ENCODE data around the gene CAPN9. TPM values are rescaled to one million over a fixed set of nuclear protein-coding genes. Genes with fewer than 3 reads are reported as not detected.
A peak's percentile ranks its signal among the peaks of the same experiment; 100 is the strongest.

Gene CAPN9
- total and polyA plus RNA-seq, 5 donors = 0.23 to 0.53 (median 0.28) TPM

- DNase-seq (no peak), ATAC-seq (no peak)
- no peaks in the 10 kb centered on the region for H3K27me3 ChIP-seq (ENCODE audit: control insufficient read depth, insufficient read depth)
- H3K4me1 ChIP-seq (ENCODE audit: control insufficient read depth, insufficient read depth, low read length) = no peaks in the 10 kb centered on the region
- H3K27ac ChIP-seq (ENCODE audit: low read length) = no peak overlapping the region
- intact Hi-C loops (cut with DNase I) = loop anchor here in 2 of 4 donors (5.0 to 10.0 kb wide), 2 partner anchors 64 to 411 kb away; partner anchors contain the start of gene C1orf198 (in 1 of the 2)
- 77% methylated on average over 9 of the region's 9 CpGs for WGBS
- H3K4me3 ChIP-seq (ENCODE audit: low read length) = no peak overlapping the region
- no peaks in the 10 kb centered on the region for H3K9me3 ChIP-seq (ENCODE audit: control insufficient read depth, low read length)
Observed at GRCh38 chr1:230800891-230801840, 54.0 kb downstream of the CAPN9 start.

- intact Hi-C loops (cut with DNase I) = loop anchor here in 2 of 4 donors (5.0 to 10.0 kb wide), 2 partner anchors 60 to 408 kb away; partner anchors contain the start of gene C1orf198 (in 1 of the 2)
- DNase-seq (no peak), ATAC-seq (no peak)
- WGBS = 73% methylated on average over 2 of the region's 2 CpGs
- Histone ChIP-seq H3K9me3 (ENCODE audit: control insufficient read depth, low read length) (no peaks in the 10 kb centered on the region), H3K4me1 (ENCODE audit: control insufficient read depth, insufficient read depth, low read length) (peaks cover 9% of the 10 kb centered on the region), H3K4me3 (ENCODE audit: low read length) (no peak overlapping the region), H3K27me3 (ENCODE audit: control insufficient read depth, insufficient read depth) (no peaks in the 10 kb centered on the region), H3K27ac (ENCODE audit: low read length) (no peak overlapping the region)
Observed at GRCh38 chr1:230804396-230804795, 57.2 kb downstream of the CAPN9 start.

GRCh38 chr1:230806552-230806951 lies 59.4 kb downstream of the CAPN9 start:
- peak overlapping the region; percentile 16 for H3K27ac ChIP-seq (ENCODE audit: low read length)
- H3K4me1 ChIP-seq (ENCODE audit: control insufficient read depth, insufficient read depth, low read length) = peaks cover 12% of the 10 kb centered on the region
- WGBS = 48% methylated on average over 2 of the region's 2 CpGs
- intact Hi-C loops (cut with DNase I) = loop anchor here in 1 of 4 donors (10.0 kb wide), 1 partner anchor 58 kb away; the partner anchor contains the start of gene C1orf198
- no peak overlapping the region for H3K4me3 ChIP-seq (ENCODE audit: low read length)
- DNase-seq = no peak
- H3K9me3 ChIP-seq (ENCODE audit: control insufficient read depth, low read length) = no peaks in the 10 kb centered on the region
- no peaks in the 10 kb centered on the region for H3K27me3 ChIP-seq (ENCODE audit: control insufficient read depth, insufficient read depth)
- ATAC-seq = no peak

- Histone ChIP-seq H3K4me3 (ENCODE audit: low read length) (no peak overlapping the region), H3K27ac (ENCODE audit: low read length) (peak overlapping the region; percentile 75), H3K27me3 (ENCODE audit: control insufficient read depth, insufficient read depth) (no peaks in the 10 kb centered on the region), H3K4me1 (ENCODE audit: control insufficient read depth, insufficient read depth, low read length) (peaks cover 12% of the 10 kb centered on the region), H3K9me3 (ENCODE audit: control insufficient read depth, low read length) (no peaks in the 10 kb centered on the region)
- WGBS = 69% methylated on average over 5 of the region's 5 CpGs
- peak; percentile 93 to 94 for ATAC-seq
- intact Hi-C loops (cut with DNase I) = loop anchor here in 1 of 4 donors (10.0 kb wide), 1 partner anchor 58 kb away; the partner anchor contains the start of gene C1orf198
- DNase-seq = peak; percentile 69 to 80 (median 79)
Observed at GRCh38 chr1:230807029-230807428, 59.8 kb downstream of the CAPN9 start.

- ATAC-seq (peak; percentile 17 to 27), DNase-seq (no peak)
- H3K4me1 ChIP-seq (ENCODE audit: control insufficient read depth, insufficient read depth, low read length) = peaks cover 12% of the 10 kb centered on the region
- H3K27me3 ChIP-seq (ENCODE audit: control insufficient read depth, insufficient read depth) = no peaks in the 10 kb centered on the region
- H3K9me3 ChIP-seq (ENCODE audit: control insufficient read depth, low read length) = no peaks in the 10 kb centered on the region
- WGBS = 60% methylated on average over 3 of the region's 3 CpGs
- H3K27ac ChIP-seq (ENCODE audit: low read length) = peak overlapping the region; percentile 75
- H3K4me3 ChIP-seq (ENCODE audit: low read length) = no peak overlapping the region
- intact Hi-C loops (cut with DNase I) = loop anchor here in 1 of 4 donors (10.0 kb wide), 1 partner anchor 57 kb away; the partner anchor contains the start of gene C1orf198
Observed at GRCh38 chr1:230807561-230808280, 60.5 kb downstream of the CAPN9 start.

GRCh38 chr1:230808281-230808872 lies 61.2 kb downstream of the CAPN9 start:
- DNase-seq (no peak), ATAC-seq (peak in 1 of 2 donors; percentile 29)
- Histone ChIP-seq H3K27ac (ENCODE audit: low read length) (no peak overlapping the region), H3K27me3 (ENCODE audit: control insufficient read depth, insufficient read depth) (no peaks in the 10 kb centered on the region), H3K4me1 (ENCODE audit: control insufficient read depth, insufficient read depth, low read length) (peaks cover 12% of the 10 kb centered on the region), H3K4me3 (ENCODE audit: low read length) (no peak overlapping the region), H3K9me3 (ENCODE audit: control insufficient read depth, low read length) (no peaks in the 10 kb centered on the region)
- WGBS = 59% methylated on average over 4 of the region's 4 CpGs
- intact Hi-C loops (cut with DNase I) = loop anchor here in 1 of 4 donors (10.0 kb wide), 1 partner anchor 56 kb away; the partner anchor contains the start of gene C1orf198

- intact Hi-C loops (cut with DNase I) = loop anchor here in 1 of 4 donors (10.0 kb wide), 1 partner anchor 55 kb away; the partner anchor contains the start of gene C1orf198
- Histone ChIP-seq H3K9me3 (ENCODE audit: control insufficient read depth, low read length) (no peaks in the 10 kb centered on the region), H3K4me1 (ENCODE audit: control insufficient read depth, insufficient read depth, low read length) (peaks cover 12% of the 10 kb centered on the region), H3K27me3 (ENCODE audit: control insufficient read depth, insufficient read depth) (no peaks in the 10 kb centered on the region), H3K27ac (ENCODE audit: low read length) (no peak overlapping the region), H3K4me3 (ENCODE audit: low read length) (no peak overlapping the region)
- WGBS = 84% methylated on average over 8 of the region's 8 CpGs
- ATAC-seq (no peak), DNase-seq (no peak)
Observed at GRCh38 chr1:230809256-230809990, 62.2 kb downstream of the CAPN9 start.

GRCh38 chr1:230812568-230812967 lies 65.4 kb downstream of the CAPN9 start:
- Histone ChIP-seq H3K4me1 (ENCODE audit: control insufficient read depth, insufficient read depth, low read length) (peaks cover 12% of the 10 kb centered on the region), H3K4me3 (ENCODE audit: low read length) (no peak overlapping the region), H3K27ac (ENCODE audit: low read length) (no peak overlapping the region), H3K27me3 (ENCODE audit: control insufficient read depth, insufficient read depth) (no peaks in the 10 kb centered on the region), H3K9me3 (ENCODE audit: control insufficient read depth, low read length) (no peaks in the 10 kb centered on the region)
- intact Hi-C loops (cut with DNase I) = no loop called here
- DNase-seq = no peak
- ATAC-seq = no peak
- WGBS = 93% methylated on average over 2 of the region's 2 CpGs

- peaks cover 5% of the 10 kb centered on the region for H3K4me1 ChIP-seq (ENCODE audit: control insufficient read depth, insufficient read depth, low read length)
- no peak overlapping the region for H3K4me3 ChIP-seq (ENCODE audit: low read length)
- H3K27ac ChIP-seq (ENCODE audit: low read length) = no peak overlapping the region
- intact Hi-C loops (cut with DNase I) = no loop called here
- no peak for DNase-seq
- H3K9me3 ChIP-seq (ENCODE audit: control insufficient read depth, low read length) = no peaks in the 10 kb centered on the region
- H3K27me3 ChIP-seq (ENCODE audit: control insufficient read depth, insufficient read depth) = no peaks in the 10 kb centered on the region
- ATAC-seq = peak in 1 of 2 donors; percentile 50
- 60% methylated on average over 3 of the region's 3 CpGs for WGBS
Observed at GRCh38 chr1:230814949-230815692, 67.9 kb downstream of the CAPN9 start.
